ENCODE data around the gene TCFL5.
A peak's percentile ranks its signal among the peaks of the same experiment; 100 is the strongest.

TCFL5 gene

DNA sequence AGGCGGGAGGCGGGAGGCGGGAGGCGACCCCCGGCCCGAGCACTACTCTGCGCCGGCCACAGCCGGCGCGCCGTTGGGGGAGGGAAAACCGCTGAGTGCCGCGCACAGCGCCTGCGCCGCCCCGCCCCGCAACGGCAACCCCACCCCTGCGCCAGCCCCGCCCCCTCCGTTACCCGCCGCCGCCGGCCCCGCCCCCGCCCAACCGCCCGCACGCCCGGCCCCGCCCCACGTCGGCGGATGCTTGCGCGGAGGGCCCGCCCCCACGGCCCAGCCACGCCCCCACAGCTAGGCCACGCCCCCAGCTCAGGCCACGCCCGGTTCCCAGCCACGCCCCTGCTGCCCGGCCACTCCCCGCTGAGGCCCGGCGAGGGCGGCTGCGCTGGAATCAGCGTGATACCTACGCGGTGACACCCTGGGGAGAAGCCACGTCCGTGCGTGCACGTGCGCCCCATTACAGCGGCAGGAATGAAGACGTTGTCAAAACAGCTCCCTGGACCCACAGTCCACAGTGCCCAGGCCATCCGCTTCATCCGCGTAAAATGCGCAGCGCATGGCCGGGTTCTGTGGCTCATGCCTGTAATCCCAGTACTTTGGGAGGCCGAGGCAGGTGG, at the start of gene TCFL5:
TCFL5 (minus strand) TSS at position 97 of the 611 bp plus-strand sequence. CDS start 152 bp downstream, outside the sequence.
- DNase-seq (ENCODE audit: low spot score) = peak; percentile 94

DNA sequence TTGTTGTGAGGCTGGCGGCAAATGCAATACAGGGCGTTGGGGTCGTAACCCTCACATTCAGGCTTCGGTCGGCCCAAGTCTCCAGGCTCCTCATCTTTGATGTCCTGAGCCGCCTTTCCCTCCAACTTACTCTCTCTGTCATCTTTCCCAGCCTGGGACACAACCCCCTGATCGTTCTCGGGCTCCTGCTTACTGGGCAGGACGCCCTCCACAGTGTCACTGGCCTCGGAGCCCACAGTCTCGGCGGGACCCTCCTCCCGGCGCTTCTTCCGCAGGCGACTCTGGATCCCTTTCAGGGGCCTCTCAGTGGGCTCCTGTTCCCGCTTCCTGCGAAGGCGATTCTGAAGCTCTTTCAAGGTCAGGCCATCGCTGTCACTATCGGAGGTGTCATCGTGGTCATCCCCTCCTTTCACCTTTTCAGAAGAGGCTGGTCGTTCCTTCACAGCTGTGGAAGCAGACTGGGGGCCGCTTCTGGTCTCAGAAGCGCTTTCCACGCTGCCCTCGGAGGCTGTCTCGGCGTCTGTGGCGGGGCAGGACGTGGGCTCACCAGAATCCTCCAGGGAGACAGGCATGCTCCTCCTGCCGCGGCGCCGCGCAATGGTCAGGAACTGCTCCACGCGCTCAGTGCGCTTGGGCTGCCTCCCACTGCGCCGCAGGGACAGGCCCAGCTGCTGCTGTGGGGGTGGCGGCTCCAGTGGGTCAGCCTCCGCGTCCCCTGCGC, 49.3 kb upstream of the TCFL5 start:
- no peak for DNase-seq (ENCODE audit: low spot score)

DNA sequence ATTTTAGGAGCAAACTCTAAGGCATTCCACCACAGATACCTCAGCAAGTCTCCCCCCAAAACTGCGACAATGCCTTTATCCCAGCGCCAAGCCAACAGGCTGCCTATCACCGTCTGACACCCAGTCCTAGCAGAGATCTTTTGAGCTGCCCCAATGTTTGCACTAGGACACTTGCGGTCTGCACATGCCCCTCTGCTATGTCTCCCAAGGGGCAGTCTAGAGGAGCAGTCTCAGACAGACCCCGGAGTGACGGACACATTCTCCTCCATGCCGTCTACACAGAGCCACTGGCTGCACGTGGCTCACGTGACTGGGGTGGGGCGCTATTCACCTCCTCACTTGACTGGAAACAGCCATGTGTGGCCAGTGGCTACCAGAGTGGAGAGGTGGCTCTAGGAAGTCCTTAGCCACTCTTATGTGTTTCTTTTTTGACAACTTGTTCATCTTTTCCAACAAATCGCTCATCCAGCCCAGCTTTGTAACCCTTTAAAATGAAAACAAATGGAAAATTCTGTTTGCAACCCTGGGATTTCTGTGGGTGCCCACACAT, 48.7 kb upstream of the TCFL5 start:
- no peak for DNase-seq (ENCODE audit: low spot score)

DNA sequence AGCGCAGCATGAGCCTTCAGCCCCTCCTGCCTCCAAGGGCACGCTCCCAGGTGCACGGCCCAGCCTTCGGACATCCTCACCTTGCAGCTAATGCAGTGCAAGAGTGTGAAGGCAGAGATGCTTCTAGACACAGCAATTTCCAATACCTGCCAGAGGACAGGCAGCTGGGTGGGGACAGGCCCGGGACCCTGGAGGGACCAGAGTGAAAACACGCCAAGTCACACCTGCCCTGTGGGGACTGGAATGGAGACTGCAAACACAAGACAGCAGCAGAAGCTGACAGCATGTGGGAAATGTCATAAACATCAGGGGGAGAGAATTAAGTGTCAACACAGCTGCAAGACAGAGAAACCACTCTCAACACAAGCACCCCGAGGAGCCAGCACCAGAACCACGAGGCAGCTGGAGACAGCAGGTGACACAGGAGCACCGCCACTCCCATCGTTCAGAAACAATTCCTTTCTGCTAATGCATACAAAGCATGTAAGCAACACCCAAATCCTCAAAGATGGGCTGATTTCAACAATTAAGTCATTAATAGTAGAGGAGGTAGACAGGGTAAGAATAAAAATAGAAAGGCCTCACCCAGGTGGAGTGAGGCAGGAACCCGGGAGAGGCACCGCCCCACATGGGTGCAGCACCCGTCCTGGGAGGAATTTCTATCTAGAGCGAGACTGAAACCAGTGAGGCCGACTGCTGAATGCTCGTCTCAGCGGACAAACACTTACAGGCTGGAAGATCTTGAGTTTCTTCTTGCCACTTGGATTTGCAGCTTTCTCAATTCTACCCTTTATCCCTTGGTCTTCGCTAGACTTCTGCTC, 47.6 kb upstream of the TCFL5 start:
- DNase-seq (ENCODE audit: low spot score) = no peak

DNA sequence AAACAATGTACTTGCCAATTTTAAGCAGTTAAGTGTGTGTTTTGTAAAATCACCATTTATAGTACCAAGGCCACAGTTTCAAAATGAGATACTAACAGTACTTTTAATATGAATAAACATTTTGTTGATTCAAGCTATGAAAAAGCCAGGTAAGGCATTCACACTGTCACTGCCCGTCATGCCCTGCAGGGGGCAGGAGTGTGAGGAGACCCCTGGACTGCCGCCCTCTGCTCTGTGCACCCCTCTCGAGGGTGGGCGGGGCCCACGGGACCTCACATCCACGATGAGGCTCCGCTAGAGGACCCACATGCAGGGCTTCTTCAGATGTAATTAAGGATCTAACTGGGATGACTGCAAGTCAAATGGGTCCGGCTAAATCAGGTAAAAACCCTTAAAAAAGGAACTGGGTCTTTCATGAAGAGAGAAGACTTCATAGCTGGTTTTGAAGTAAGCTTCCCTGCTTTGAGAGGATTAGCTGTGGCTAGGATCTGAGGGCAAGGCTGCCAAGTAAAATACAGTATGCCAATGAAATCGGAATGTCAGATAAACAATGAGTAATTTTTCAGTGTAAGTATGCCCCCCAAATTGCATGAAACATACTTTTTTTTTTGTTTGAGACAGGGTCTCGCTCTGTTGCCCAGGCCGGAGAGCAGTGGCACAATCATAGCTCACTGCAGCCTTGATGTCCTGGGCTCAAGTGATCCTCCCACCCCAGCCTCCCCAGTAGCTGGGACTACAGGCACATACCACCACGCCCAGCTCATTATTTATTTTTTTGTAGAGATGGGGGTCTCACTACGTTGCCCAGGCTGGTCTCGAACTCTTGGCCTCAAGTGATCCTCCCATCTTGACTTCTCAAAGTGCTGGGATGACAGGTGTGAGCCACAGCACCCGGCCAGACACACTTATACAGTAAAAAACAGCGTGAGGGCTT, 46.0 kb upstream of the TCFL5 start:
- DNase-seq (ENCODE audit: low spot score) = no peak

DNA sequence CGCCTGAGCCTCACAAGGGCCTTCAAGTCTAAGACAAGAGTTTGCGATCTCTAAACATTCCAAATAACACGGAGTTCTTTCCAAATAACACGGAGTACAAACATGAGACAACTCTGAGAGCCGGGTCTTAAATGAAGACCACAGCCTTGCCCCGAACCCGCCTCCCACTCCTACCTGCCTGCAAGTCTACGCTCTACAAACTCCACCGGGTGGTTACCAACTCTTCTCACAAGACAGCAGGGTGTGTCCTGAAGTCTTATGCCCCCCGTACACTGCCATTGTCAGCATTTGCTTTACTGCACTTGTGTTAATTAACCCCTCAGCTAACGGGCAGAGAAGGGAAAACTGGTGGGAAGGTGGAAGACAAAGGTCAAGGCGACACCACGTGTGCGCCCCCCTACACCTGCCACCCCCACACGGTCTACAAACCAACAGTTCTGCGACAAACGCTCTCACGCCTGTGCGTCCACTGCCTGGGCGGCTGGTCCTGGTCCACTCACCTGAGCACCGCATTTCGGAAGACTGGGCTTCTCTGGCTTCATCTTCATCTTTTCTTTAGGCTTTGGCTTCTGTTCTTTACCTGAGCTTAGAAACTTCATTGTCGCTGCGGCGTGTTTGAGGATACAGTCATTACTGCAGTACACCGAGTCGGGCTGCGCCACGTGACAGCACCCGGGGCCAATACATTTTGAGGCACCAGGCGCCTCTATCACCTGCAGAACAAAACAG, 45.2 kb upstream of the TCFL5 start:
- DNase-seq (ENCODE audit: low spot score) = no peak

DNA sequence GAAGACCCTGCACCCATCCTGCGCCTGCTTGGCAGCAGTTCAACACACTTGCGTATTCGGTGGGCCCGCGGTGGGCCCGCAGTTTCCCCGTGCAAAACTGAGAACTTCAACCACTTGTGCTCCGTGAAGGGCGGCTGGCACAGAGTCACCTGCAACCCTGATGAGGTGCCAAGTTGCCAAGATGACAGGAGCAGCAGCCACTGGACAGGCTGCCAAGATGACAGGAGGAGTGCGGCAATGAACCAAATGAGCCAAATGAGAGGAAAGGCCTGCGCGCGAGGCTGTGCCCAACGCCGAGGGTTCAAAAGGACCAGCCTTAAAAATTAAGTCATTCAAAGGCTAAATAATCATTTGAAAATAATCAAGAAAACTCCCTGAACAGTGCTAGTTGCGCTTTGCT, 44.6 kb upstream of the TCFL5 start:
- DNase-seq (ENCODE audit: low spot score) = no peak

DNA sequence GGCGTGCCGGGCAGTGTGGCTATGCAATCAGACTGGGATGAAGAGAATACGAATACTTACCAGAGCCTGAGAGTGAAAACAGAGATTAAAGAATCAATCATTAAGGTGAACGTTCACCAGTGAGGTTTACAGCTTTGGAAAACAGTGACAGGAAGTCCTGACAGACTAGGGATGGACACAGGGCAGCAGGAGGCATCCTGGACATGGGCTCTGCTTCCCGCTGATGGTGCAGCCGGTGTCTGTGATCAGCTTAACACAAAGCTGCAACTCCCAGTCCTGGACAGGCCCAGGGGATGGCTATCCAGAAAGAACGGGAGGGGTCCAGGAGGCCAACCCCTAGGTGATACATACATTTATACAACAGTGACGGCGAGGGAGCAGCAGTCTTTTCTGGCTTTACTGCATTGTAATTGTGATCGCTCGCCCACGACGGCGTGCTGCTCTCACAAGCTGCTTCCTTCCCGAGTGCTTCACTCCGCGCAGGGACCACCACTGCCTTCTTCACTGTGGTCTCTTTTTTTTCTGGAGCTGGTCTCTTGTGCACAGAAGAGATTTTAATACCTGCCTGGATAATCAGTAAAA, 44.0 kb upstream of the TCFL5 start:
- DNase-seq (ENCODE audit: low spot score) = no peak

DNA sequence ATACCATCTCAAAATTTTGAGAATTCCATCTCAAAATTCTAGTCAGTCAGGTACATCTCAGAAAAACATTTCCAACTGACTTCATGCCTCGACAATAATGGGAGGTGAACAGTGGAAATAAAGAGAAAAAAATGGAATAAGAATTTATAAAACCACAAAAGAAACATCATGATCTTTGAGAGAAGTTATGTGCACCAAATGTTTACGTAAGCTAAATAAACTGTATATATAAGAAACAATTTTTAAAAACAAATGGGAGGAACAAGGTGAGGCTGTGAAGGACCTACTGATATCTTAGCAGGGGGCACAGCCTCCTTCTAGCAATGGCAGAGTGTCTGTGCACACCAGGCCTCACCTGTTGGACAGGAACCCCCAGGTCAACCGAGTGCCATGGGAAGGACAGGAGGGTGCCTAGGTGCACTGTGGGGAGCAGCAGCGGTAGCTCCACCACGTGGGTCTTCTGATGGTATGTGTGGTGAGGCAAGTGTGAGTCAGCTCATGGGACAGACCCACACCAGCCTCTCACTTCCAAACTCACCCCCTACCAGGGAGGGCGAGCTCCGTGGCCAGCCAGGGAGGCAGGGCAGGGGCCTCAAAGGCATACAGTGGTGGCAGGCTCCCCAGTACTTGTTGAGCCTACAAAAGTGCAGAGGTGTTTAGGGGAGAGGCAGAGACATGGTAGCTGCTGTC, 41.4 kb upstream of the TCFL5 start:
- no peak for DNase-seq (ENCODE audit: low spot score)

DNA sequence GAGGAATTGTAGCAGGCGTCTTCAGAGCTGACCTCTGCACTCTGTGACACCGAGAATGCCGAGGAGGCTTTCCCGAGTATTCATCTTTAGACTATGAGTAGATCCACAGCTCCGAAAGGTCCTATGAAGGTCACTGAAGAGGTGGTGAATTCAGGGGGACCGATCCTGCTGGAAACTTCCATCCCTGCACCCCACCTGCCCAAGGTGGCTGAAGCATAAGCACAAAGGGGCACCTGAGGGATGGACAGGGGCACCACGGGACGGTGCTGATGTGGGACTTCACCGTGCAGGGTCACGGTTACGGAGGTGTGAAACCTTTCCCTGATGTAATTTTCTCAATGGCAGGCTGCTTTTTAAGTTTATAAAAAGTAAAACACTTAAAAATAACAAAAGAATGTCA, 40.3 kb upstream of the TCFL5 start:
- DNase-seq (ENCODE audit: low spot score) = no peak

DNA sequence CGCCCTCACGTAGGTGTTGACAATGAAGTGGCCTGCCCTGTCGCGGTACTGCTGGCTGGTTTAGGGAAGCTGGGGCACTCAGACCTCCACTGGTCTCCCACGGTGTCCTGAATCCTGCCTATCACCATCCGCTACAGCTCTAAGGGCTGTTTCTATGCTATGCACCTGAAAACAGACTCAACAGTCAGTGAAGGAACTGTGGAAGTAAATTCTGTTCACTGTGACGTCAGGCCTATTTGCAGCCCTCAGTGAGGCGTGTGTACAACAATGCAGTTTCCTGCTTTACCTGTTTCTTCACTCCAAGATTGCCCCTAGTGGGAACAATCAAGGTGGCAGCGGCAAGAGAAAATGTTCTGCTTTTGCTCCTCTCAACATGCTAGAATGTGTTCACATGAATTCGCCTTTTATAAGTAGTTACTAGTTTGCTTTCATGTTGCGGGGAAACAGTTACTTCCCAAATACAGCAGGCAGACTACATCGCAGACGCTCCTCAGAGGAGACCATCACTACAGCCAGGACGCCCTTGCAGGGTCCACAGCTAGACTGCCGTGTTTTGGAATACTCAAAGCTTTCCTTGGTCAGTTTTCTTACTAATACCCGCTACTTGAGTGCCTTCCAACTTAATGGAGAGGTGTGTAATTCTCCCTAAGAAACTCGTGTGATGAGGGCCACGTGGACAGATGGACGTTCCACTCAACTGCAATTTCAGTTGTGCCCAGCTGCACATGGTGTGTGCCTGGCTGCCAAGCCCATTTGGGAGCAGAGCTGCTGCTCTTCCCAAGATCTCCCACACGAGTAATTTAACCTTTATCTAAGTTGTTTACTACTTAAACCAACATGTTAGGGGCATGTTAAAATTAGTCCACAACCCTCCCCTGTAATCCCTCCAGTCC, 39.3 kb upstream of the TCFL5 start:
- peak; percentile 38 for DNase-seq (ENCODE audit: low spot score)

DNA sequence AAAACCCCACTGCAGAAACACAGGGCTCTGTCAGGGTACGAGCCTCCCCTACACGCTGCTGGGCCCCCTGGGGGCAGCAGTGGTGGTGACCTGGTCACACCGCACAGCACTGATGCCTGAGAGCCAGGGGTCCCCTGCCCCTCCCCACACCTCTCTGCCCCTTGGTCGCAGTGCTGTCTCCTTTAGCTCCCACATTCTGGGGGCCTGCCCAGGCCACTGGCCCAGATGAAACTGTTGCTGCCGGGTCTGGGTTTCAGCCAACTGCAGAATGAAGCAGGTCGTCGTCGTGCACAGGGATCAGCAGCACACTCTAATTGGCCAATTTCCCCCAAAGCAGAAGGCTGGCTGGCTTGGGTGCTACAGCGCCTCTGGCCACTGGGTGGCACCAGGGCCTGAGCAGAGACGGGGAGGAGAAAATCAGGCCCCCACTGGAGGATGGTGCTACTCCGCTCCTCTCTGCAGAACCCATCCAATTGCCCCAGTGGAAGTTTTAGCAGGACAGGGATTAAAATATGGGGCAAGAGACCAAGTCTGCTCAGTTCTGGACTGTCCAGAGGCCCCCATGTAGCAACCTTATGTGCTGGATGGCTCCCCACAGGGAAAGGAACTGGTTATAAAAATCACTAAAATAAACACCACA, 38.5 kb upstream of the TCFL5 start:
- DNase-seq (ENCODE audit: low spot score) = peak; percentile 82

DNA sequence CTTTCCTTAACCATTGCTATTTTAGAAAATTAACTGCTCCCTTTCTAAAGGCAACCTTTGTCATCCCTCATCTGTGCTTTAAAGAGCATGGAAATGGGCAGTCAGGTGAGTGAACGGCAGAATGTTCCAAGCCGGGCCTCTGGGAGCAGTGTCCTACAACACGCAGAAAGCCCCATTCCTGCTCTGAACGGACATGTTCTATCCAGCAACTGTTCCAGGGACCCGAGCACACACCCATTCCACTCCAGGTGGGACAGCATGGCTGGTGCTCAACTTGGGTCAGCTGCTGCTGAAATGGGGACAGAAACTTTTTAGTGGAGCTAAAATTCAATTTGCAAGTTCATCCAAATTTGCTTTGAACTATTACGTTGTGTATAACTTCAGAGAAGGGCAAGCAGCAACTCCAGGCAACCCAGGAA, 38.0 kb upstream of the TCFL5 start:
- DNase-seq (ENCODE audit: low spot score) = no peak

DNA sequence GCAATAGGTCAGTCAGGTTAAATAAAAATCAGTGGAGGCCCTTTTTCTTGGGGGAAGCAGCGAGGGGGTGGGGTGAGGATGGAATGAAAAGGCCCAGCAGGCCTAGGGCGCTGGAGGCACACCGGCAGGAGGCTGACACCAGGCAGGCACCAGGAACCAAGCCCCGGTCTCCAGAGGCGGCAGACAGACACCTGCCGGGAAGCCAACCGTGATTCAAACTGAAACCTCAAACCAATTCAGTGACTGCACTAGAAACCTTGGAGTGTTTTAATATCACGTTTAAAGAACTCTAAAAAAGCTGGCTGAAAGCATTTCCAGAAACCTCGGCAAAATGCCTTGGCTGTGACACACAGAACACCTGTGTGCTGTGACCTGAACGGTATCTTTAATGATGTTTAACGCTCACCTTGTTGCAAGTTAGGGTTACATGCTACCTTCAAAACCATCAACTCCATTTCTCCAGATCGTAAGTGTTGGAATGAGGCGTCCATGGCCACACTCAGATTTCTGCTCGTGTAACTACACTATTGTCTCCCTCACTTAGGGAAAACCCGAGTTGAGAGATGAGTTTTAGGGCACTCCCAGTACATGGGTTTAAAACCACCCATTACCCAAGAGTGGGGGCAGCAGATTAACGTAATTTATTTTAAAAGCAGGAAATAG, 37.5 kb upstream of the TCFL5 start:
- DNase-seq (ENCODE audit: low spot score) = no peak

DNA sequence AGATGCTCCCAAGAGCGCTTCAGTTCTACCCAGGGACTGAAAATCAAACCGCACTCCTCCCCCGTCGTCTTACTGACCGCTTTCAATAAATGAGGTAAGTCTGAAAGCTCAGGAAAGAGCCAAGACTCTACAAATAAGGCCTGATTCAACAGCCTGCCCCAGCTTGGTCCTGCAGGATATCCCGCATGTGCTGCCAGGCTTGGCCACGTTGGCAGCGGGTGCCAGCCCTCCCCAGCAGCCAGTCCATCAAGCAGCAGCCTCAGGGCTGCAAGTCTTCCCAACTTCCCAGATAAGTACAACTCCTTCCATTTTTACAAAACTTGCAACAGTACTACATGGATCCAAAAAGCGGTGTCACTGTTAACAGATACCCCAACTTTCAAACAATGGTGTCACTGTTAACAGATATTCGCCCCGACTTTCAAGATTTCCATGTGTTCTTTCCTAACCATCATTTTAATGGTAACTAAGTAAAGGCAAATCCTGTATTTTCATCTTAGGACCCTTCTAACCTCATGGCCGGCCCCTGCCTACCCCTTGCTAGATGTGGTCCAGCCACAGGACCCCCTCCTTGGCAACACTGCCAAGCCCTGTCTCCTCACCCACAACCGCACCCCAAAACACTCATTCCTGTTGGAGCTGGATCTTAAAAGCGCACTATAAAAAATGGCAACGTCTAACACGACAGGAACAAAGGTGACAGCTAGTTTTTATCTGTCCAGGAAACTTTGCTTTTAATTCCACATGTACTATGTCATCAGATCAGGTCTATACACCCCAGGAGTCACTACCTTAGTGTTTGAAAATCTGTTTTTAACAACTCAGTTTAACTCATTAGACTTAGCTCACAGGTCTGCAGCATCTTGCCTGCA, 36.7 kb upstream of the TCFL5 start:
- no peak for DNase-seq (ENCODE audit: low spot score)

DNA sequence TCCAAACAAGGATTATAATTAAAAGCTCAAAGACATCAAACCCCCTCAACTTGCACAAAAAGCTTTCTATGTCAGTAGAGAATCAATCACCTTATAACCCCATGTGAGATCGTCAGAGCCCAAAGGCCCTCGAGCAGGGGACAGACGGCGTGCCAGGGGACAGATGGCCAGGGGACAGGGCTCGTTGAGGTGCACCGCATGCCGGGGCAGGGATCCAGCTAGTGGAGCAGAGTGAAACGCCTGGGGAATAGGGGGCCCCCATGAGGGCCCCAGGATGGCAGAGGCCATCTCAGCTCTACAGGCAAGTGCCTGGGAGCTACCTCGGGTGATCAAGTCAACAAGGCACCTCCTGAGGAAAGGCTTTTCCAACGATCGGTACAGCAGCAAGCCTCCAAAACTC, 36.0 kb upstream of the TCFL5 start:
- no peak for DNase-seq (ENCODE audit: low spot score)

DNA sequence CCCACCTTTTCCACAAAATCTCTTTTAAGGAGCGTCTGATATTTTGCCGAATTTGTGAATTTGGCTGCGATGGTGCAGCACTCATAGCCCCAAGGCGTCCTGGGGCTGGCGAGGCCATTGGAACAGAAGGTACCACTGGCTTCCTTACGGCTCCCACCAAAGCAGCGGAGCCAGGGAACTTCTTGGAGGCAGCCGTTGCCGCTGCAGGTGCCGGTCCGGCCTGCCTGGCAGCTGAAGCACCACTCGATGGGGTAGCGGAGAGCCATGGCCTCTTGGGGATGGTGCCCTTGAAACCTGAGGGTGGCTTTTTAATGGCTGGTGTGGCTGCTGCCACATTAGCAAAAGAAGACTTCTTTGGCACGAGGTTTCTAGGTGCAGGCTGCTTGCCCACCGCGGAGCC, 34.9 kb upstream of the TCFL5 start:
- no peak for DNase-seq (ENCODE audit: low spot score)
